ENCODE measurements around the gene FOXA2.

DNA sequence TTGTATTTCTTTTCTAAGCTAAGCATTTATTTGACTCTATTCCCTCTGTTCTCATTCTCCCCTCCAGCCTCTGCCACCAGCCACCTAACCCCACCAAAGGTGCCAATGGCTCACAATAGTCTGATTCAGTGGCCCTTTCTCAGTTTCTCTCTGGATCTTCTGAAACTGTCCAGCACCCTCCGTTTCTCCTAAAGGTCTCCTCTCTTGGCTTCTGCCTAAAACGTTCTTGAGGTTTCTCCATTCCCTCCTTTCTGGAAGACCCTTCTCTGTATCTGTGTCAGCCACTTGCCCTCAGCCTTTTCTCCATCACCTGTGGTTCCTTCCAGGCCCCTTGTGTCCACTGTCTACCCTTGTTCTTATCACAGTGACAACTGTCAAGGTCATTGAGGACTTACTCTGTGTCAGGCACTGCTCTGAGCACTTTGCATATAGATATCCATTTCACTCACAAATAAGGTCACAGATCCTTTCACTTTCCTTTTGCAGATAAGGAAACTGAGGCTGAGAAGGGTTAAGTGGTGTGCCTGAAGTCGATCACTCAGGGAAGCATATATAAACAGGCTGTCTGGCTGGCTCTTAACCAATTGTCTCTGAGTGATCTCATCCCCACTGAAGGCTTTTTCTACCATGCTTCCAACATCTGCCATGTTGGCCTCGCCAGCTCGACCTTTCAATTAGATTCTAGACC lies 48.1 kb downstream of the FOXA2 start:
- no peak for TF ChIP-seq CTCF (conservative IDR thresholded peaks at IDR 0.05)
- no peak for TF ChIP-seq ZFX (IDR thresholded peaks at IDR 0.05)

All from C4-2B (cell line).